ENCODE results near the gene LAMA3.

DNA sequence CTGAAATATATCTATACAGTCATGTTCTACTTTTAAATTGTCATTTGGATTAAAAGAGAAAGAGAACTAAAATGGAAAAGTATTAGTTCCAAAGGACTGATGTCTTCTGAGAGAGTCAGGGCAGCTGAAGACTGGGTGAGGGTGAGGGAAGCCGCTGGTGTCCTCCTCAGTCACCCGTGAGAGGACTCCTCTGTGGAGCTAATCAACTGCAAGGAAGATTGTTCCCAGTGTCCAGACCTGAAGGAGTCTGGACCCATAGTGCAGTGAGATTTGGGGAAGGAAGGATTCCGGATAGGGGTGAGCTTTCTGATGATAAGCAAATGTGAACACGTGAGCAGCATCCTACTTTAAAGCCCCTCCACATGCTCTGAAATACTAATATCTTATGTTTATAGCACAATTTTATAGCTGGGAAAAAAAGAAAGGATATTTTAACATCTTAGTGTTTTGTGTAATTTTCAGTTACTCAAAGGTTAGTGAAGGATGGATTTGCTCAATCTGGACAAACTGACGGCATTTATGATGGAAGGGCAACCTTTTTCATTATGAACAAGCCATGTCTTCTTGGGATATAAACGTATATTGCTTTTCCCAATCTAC is 190.8 kb downstream of the LAMA3 start:
- no peak for TF ChIP-seq POLR2AphosphoS5 (IDR thresholded peaks at IDR 0.05; ENCODE audit: low read depth, low read length)
- TF ChIP-seq POLR2A (IDR thresholded peaks at IDR 0.05; ENCODE audit: low read depth, low read length), result no peak
- TF ChIP-seq TAF1 (IDR thresholded peaks at IDR 0.05; ENCODE audit: low read depth, low read length), result no peak
- no peak for TF ChIP-seq PAX5 (IDR thresholded peaks at IDR 0.05; ENCODE audit: insufficient read depth, low read length, severe bottlenecking)
- no peak for TF ChIP-seq SPI1 (IDR thresholded peaks at IDR 0.05; ENCODE audit: low read depth, low read length)

Measured in GM12891 (cell line).